Activated B cell treated with CpG ODN at 0.5 μM for 24 hours (primary cell): ENCODE measurements around the gene NF2. TPM values are rescaled to one million over a fixed set of nuclear protein-coding genes. Genes with fewer than 3 reads are reported as not detected.

Experiments
- ATAC-seq: fragments of 200-7000 bp; cut with Tn5 transposase; one replicate; pipeline ENCODE4 v1.10.0; 2021; ENCODE audit warnings: low read depth, mild to moderate bottlenecking, moderate library complexity
- CTCF ChIA-PET: fragments of 350-600 bp; sonication (Branson Sonifier 250); formaldehyde crosslinking; loops from one replicate; lab custom pipeline; 2021; ENCODE audit warnings: antibody characterized with exemption; lab: Charles Lee
- POLR2A ChIA-PET: fragments of 350-600 bp; sonication (Branson Sonifier 250); formaldehyde crosslinking; loops from one replicate; lab custom pipeline; 2021; ENCODE audit warnings: antibody characterized with exemption; lab: Charles Lee
- DNase-seq: peaks from one replicate; pipeline ENCODE4 v3.0.0; 2022
- H3K27ac Mint-ChIP-seq: one replicate; pipeline ENCODE4 v1.8.0; 2020; ENCODE audit warnings: mixed read lengths
- H3K27me3 Mint-ChIP-seq: one replicate; pipeline ENCODE4 v1.8.0; 2021; ENCODE audit warnings: mixed read lengths
- H3K36me3 Mint-ChIP-seq: one replicate; pipeline ENCODE4 v1.8.0; 2021; ENCODE audit warnings: low read depth, mixed read lengths
- H3K4me1 Mint-ChIP-seq: one replicate; pipeline ENCODE4 v1.8.0; 2021; ENCODE audit warnings: mixed read lengths
- H3K4me3 Mint-ChIP-seq: one replicate; pipeline ENCODE4 v1.8.0; 2020; ENCODE audit warnings: mild to moderate bottlenecking, mixed read lengths
- H3K9me3 Mint-ChIP-seq: one replicate; pipeline ENCODE4 v1.8.0; 2020; ENCODE audit warnings: mixed read lengths
- intact Hi-C: fragments of 100-400 bp; cut with micrococcal nuclease; formaldehyde crosslinking; loops from one replicate; pipeline ENCODE4 v1.15.1; 2024
- total RNA-seq: library from RNA; stranded (reverse); gene quantifications from 2 replicates; pipeline ENCODE4 v1.2.3, GENCODE V29; 2022
- TF ChIP-seq, protein P1 (sequence below): fragments of 200-600 bp; IDR thresholded peaks from one replicate; pipeline ENCODE4 v1.8.0; 2022; ENCODE audit warnings: antibody characterized with exemption, mild to moderate bottlenecking

Gene NF2
- total RNA-seq, 1 donor from 2014 or later: 30.3 TPM

DNA sequence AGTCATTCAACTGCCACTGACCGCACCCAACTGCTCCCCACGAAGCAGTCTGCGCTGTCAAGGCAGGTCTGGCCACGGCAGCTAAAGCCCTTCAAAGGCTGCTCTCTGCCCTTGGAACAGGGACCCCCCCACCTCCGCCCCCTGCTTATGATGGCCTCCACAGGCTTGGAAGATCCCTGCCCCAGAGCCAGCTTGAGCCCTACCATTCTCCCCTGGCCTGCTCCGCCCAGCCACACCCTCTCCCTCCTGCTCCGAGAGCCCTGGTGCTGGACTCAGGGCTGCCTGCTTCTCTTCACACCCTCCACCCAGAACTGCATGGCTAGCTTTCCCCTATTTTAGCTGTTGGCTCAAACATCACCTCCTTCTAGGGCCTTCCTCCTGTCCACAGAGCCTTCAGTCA lies 144.4 kb downstream of the NF2 start:
- intact Hi-C loops: no loop called here
- H3K4me3 Mint-ChIP-seq: no peak overlapping the region
- H3K9me3 Mint-ChIP-seq: no peaks in the 10 kb centered on the region
- peaks cover 47% of the 10 kb centered on the region for H3K36me3 Mint-ChIP-seq
- TF ChIP-seq, protein P1, sequence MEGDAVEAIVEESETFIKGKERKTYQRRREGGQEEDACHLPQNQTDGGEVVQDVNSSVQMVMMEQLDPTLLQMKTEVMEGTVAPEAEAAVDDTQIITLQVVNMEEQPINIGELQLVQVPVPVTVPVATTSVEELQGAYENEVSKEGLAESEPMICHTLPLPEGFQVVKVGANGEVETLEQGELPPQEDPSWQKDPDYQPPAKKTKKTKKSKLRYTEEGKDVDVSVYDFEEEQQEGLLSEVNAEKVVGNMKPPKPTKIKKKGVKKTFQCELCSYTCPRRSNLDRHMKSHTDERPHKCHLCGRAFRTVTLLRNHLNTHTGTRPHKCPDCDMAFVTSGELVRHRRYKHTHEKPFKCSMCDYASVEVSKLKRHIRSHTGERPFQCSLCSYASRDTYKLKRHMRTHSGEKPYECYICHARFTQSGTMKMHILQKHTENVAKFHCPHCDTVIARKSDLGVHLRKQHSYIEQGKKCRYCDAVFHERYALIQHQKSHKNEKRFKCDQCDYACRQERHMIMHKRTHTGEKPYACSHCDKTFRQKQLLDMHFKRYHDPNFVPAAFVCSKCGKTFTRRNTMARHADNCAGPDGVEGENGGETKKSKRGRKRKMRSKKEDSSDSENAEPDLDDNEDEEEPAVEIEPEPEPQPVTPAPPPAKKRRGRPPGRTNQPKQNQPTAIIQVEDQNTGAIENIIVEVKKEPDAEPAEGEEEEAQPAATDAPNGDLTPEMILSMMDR: no peak
- CTCF ChIA-PET: no interaction called here
- POLR2A ChIA-PET: no interaction called here
- no peaks in the 10 kb centered on the region for H3K4me1 Mint-ChIP-seq
- H3K27ac Mint-ChIP-seq: no peak overlapping the region
- H3K27me3 Mint-ChIP-seq: no peaks in the 10 kb centered on the region
- ATAC-seq: no peak
- no peak for DNase-seq

Other genes with a start within 250 kb of the NF2 start
- gene AP1B1, start 215.1 kb upstream of the NF2 start, total RNA-seq: 120 and 132 TPM in 2 replicates
- not detected in 2 replicates for gene RFPL1, start 165.1 kb upstream of the NF2 start, total RNA-seq
- gene NEFH, start 123.4 kb upstream of the NF2 start, total RNA-seq: 0.15 and 0.20 TPM in 2 replicates
- gene THOC5, start 49.9 kb upstream of the NF2 start, total RNA-seq: 44.1 and 51.3 TPM in 2 replicates
- 27.2 and 29.5 TPM in 2 replicates for gene NIPSNAP1, start 22.5 kb upstream of the NF2 start, total RNA-seq
- gene CABP7, start 116.4 kb downstream of the NF2 start, total RNA-seq: 0.07 TPM in 1 of 2 replicates, not detected in the other
- 19.2 and 22.6 TPM in 2 replicates for gene ZMAT5, start 163.4 kb downstream of the NF2 start, total RNA-seq
- 68.1 and 81.7 TPM in 2 replicates for gene UQCR10, start 163.7 kb downstream of the NF2 start, total RNA-seq
- 88.1 and 89.7 TPM in 2 replicates for gene ASCC2, start 234.6 kb downstream of the NF2 start, total RNA-seq